Measurements from ENCODE around the gene ABHD2.

- no peak for TF ChIP-seq CTCF (IDR thresholded peaks at IDR 0.05)
- TF ChIP-seq POLR2A (IDR thresholded peaks at IDR 0.05), result no peak
- no peak for TF ChIP-seq EP300 (IDR thresholded peaks at IDR 0.05)
Observed at GRCh38 chr15:89170364-89170763, 82.1 kb downstream of the ABHD2 start.

Measured in tibial nerve (tissue), 4 donors.